ENCODE measurements around the gene KTI12.

KTI12 gene

GRCh38 chr1:51990478-51990965 is 43.1 kb downstream of the KTI12 start, which contains the start of gene RAB3B:
Gene RAB3B (minus strand): TSS chr1:51990700. CDS start chr1:51977117, 13,583 bp downstream.
- H4K20me1 ChIP-seq (ENCODE audit: low read depth, low read length) = no peaks in the 10 kb centered on the region
- H3K9me3 ChIP-seq (ENCODE audit: insufficient read depth, low read length) = no peaks in the 10 kb centered on the region
- no peaks in the 10 kb centered on the region for H3K79me2 ChIP-seq (ENCODE audit: insufficient read depth, low read length)
- no peaks in the 10 kb centered on the region for H3K36me3 ChIP-seq (ENCODE audit: low read length)
- no peaks in the 10 kb centered on the region for H3K27me3 ChIP-seq (ENCODE audit: low read length)
- TF ChIP-seq EZH2phosphoT487 (conservative IDR thresholded peaks at IDR 0.05; ENCODE audit: low read length) (no peak), CTCF (IDR thresholded peaks at IDR 0.05; ENCODE audit: insufficient read depth, low read length, poor library complexity, severe bottlenecking) (no peak)
- peak within 1 kb of the TSS; percentile 34 for H3K4me3 ChIP-seq (ENCODE audit: insufficient read depth, low read length, poor library complexity, severe bottlenecking)
- no peak within 1 kb of the TSS for H3K27ac ChIP-seq (ENCODE audit: low read depth, low read length)
- H3K9me2 ChIP-seq (replicated peaks; ENCODE audit: insufficient read depth, low read length) = no peaks in the 10 kb centered on the region
- H3F3A ChIP-seq (ENCODE audit: insufficient read depth) = no peaks in the 10 kb centered on the region
- H2AFZ ChIP-seq (ENCODE audit: low read depth, low read length, severe bottlenecking) = peak within 1 kb of the TSS; percentile 48
- H3K4me2 ChIP-seq (ENCODE audit: low read depth, low read length, poor library complexity, severe bottlenecking) = peak within 1 kb of the TSS; percentile 41
- H3K9ac ChIP-seq (ENCODE audit: low read length) = 0 out of 2 replicates have a peak within 1 kb of the TSS, but pooled peaks have one; percentile 29

- no peaks in the 10 kb centered on the region for H3F3A ChIP-seq (ENCODE audit: insufficient read depth)
- 0 out of 2 replicates have a peak overlapping the region, but pooled peaks have one; percentile 29 for H3K9ac ChIP-seq (ENCODE audit: low read length)
- H3K27ac ChIP-seq (ENCODE audit: low read depth, low read length) = no peak overlapping the region
- peak overlapping the region; percentile 48 for H2AFZ ChIP-seq (ENCODE audit: low read depth, low read length, severe bottlenecking)
- no peaks in the 10 kb centered on the region for H3K9me2 ChIP-seq (replicated peaks; ENCODE audit: insufficient read depth, low read length)
- TF ChIP-seq EZH2phosphoT487 (conservative IDR thresholded peaks at IDR 0.05; ENCODE audit: low read length) (no peak), CTCF (IDR thresholded peaks at IDR 0.05; ENCODE audit: insufficient read depth, low read length, poor library complexity, severe bottlenecking) (no peak)
- no peaks in the 10 kb centered on the region for H3K36me3 ChIP-seq (ENCODE audit: low read length)
- no peaks in the 10 kb centered on the region for H3K27me3 ChIP-seq (ENCODE audit: low read length)
- peak overlapping the region; percentile 34 for H3K4me3 ChIP-seq (ENCODE audit: insufficient read depth, low read length, poor library complexity, severe bottlenecking)
- no peaks in the 10 kb centered on the region for H3K79me2 ChIP-seq (ENCODE audit: insufficient read depth, low read length)
- H3K9me3 ChIP-seq (ENCODE audit: insufficient read depth, low read length) = no peaks in the 10 kb centered on the region
- peak overlapping the region; percentile 41 for H3K4me2 ChIP-seq (ENCODE audit: low read depth, low read length, poor library complexity, severe bottlenecking)
- H4K20me1 ChIP-seq (ENCODE audit: low read depth, low read length) = no peaks in the 10 kb centered on the region
These were observed 43.8 kb downstream of the KTI12 start for GRCh38 chr1:51989582-51990477.

GRCh38 chr1:51988254-51988653 is 45.4 kb downstream of the KTI12 start:
- H3K9me2 ChIP-seq (replicated peaks; ENCODE audit: insufficient read depth, low read length) = no peaks in the 10 kb centered on the region
- no peak overlapping the region for H2AFZ ChIP-seq (ENCODE audit: low read depth, low read length, severe bottlenecking)
- H4K20me1 ChIP-seq (ENCODE audit: low read depth, low read length) = no peaks in the 10 kb centered on the region
- no peaks in the 10 kb centered on the region for H3K36me3 ChIP-seq (ENCODE audit: low read length)
- H3K27me3 ChIP-seq (ENCODE audit: low read length) = no peaks in the 10 kb centered on the region
- no peak overlapping the region for H3K4me3 ChIP-seq (ENCODE audit: insufficient read depth, low read length, poor library complexity, severe bottlenecking)
- H3K9ac ChIP-seq (ENCODE audit: low read length) = no peak overlapping the region
- no peaks in the 10 kb centered on the region for H3F3A ChIP-seq (ENCODE audit: insufficient read depth)
- no peaks in the 10 kb centered on the region for H3K9me3 ChIP-seq (ENCODE audit: insufficient read depth, low read length)
- TF ChIP-seq EZH2phosphoT487 (conservative IDR thresholded peaks at IDR 0.05; ENCODE audit: low read length) = no peak
- TF ChIP-seq CTCF (IDR thresholded peaks at IDR 0.05; ENCODE audit: insufficient read depth, low read length, poor library complexity, severe bottlenecking) = no peak
- H3K79me2 ChIP-seq (ENCODE audit: insufficient read depth, low read length) = no peaks in the 10 kb centered on the region
- H3K4me2 ChIP-seq (ENCODE audit: low read depth, low read length, poor library complexity, severe bottlenecking) = no peak overlapping the region
- H3K27ac ChIP-seq (ENCODE audit: low read depth, low read length) = no peak overlapping the region

Data from SU-DHL-6 (cell line).